ENCODE data around the gene PHOSPHO2.

PHOSPHO2 gene

DNA sequence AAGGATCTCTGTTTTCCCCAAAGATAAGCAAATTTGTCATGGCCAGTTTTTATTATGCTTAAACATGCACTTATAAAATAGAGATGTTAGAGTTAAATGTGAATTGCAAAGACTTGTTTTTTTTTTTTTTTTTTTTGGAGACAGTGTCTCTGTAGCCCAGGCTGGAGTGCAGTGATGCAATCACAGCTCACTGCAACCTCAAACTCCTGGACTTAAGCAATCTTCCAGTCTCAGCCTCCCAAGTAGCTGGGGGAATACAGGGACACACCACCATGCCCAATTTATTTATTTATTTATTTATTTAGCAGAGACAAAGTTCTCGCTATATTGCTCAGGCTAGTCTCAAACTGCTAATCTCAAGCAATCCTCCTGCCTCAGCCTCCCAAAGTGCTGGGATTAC is 15.1 kb downstream of the PHOSPHO2 start:
- DNase-seq (ENCODE audit: low read depth), result no peak
- TF ChIP-seq, protein P1, sequence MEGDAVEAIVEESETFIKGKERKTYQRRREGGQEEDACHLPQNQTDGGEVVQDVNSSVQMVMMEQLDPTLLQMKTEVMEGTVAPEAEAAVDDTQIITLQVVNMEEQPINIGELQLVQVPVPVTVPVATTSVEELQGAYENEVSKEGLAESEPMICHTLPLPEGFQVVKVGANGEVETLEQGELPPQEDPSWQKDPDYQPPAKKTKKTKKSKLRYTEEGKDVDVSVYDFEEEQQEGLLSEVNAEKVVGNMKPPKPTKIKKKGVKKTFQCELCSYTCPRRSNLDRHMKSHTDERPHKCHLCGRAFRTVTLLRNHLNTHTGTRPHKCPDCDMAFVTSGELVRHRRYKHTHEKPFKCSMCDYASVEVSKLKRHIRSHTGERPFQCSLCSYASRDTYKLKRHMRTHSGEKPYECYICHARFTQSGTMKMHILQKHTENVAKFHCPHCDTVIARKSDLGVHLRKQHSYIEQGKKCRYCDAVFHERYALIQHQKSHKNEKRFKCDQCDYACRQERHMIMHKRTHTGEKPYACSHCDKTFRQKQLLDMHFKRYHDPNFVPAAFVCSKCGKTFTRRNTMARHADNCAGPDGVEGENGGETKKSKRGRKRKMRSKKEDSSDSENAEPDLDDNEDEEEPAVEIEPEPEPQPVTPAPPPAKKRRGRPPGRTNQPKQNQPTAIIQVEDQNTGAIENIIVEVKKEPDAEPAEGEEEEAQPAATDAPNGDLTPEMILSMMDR (IDR thresholded peaks at IDR 0.05; ENCODE audit: low read depth, low read length, missing control alignments), result no peak
- no peak overlapping the region for H3K4me3 ChIP-seq (ENCODE audit: low read depth, low read length)

DNA sequence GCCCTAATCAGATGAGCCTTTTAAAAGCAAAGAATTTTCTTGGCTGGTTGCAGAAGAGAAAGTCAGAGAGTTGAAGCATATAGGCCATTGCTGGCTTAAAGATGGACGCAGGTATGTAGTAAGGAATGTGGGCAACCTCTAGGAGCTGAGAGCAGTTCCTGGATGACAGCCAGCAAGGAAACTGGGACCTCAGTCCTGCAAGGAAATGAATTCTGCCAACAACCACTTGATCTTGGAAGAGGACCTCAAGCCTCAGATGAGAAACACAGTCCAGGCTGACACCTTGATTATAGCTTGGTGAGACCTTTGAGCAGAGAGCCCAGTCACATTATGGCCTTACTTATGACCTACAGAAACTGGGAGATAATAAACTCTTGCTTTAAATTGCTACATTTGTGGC is 15.7 kb downstream of the PHOSPHO2 start:
- no peak for DNase-seq (ENCODE audit: low read depth)
- TF ChIP-seq, protein P1 (IDR thresholded peaks at IDR 0.05; ENCODE audit: low read depth, low read length, missing control alignments), result no peak
- H3K4me3 ChIP-seq (ENCODE audit: low read depth, low read length), result no peak overlapping the region

DNA sequence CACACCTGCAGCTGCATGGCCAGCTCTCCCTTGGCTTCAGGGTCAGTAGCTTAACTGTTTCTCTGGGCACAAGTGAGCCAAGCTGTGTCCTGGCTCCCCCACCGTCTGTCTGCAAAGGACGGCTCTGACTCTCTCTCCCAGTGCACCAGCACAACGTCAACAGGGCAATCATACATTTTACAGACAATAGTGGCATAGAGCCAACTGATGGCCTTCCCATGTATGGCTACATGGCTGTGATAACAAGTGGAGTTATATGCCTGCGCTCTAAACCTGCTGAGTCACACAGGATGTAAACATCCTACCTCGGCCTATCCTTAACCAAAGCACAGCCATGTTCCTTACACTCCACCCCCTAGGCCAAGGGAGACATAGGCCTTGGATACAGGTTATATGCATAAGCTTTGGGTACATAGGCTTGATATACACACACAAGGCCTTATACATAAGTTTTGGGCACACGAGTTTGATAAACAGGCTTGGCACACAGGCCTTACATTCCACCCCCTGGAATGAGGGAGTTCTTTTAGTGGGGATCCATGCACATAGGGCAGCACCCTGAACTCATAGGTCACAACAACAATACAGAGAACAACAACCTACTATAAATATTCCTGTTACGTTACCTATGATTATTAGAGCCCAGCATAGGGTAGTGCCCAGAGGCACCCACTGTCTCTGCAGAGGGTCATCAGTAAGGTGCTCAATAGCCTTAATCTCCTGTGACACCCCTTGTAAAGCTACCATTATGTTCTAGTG is 17.7 kb downstream of the PHOSPHO2 start:
- TF ChIP-seq, protein P1 (IDR thresholded peaks at IDR 0.05; ENCODE audit: low read depth, low read length, missing control alignments), result no peak
- no peak overlapping the region for H3K4me3 ChIP-seq (ENCODE audit: low read depth, low read length)
- no peak for DNase-seq (ENCODE audit: low read depth)

DNA sequence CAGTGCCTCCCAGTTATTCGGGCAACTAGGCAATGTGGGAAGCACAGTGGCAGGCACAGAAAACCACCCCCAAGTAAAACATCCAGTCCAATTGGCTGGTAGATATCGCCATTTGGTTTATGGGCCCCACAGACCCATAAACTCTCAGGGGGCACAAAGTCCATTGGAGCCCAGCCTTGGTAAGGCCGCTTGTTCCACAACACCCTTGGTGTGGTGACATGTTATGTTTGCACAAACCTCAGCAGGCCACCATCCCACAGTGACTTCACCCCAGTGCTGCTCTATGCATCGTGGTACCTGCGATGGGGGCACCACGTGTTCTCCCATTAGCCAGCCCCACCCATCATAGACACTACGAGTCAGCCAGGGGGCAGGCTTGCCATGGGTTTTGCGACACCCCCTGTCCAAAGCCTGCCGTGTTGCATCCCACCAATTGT is 18.5 kb downstream of the PHOSPHO2 start:
- no peak for DNase-seq (ENCODE audit: low read depth)
- TF ChIP-seq, protein P1 (IDR thresholded peaks at IDR 0.05; ENCODE audit: low read depth, low read length, missing control alignments), result no peak
- no peak overlapping the region for H3K4me3 ChIP-seq (ENCODE audit: low read depth, low read length)

DNA sequence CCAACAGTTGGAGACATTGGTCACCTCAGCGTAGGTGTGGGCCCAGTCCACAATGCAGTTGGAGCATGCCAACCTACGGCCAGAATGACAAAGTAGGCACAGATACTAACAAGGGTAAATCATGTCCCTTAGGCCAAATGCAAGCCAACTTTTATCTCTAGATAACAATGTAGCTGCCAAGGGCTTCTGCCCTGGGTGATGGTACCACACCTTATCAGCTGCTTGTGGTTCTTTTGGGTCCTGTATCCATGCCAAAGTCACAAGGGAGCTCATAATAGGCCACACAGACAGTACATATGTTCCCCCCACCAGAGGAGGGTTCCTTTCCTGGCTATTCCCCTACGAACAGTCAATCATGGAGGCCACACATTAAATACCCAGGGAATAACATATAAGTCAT is 19.1 kb downstream of the PHOSPHO2 start:
- TF ChIP-seq, protein P1 (IDR thresholded peaks at IDR 0.05; ENCODE audit: low read depth, low read length, missing control alignments), result no peak
- no peak overlapping the region for H3K4me3 ChIP-seq (ENCODE audit: low read depth, low read length)
- no peak for DNase-seq (ENCODE audit: low read depth)

DNA sequence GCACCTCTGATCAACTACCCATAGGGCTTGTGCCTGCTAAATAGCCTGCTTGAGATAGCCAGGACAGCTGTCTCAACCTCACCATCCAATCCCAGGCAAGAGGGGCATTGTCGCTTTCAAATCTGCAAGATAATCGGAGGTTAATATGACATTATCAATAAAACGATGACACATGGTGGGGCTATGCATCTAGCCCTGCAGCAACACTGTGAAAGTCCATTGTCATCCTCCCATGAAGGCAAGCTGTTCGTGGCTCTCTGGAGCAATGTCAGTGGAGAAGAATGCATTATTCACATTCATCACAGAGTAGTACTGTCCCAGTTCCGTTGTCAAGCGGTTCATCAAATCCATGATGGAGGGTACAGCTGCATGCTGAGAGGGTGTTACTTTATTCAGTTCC is 20.4 kb downstream of the PHOSPHO2 start:
- H3K4me3 ChIP-seq (ENCODE audit: low read depth, low read length), result no peak overlapping the region
- TF ChIP-seq, protein P1 (IDR thresholded peaks at IDR 0.05; ENCODE audit: low read depth, low read length, missing control alignments), result no peak
- DNase-seq (ENCODE audit: low read depth), result no peak

All from GM12864 (cell line).